ENCODE results near the gene CTSA. TPM values are rescaled to one million over a fixed set of nuclear protein-coding genes. Genes with fewer than 3 reads are reported as not detected.

Gene CTSA
- total RNA-seq, 2 donors from 2014 or later: 121 to 200 TPM

- peaks cover 27% of the 10 kb centered on the region for H3K4me1 Mint-ChIP-seq
- peak overlapping the region; percentile 97 for H3K4me3 Mint-ChIP-seq
- ATAC-seq (peak; percentile 2), DNase-seq (no peak)
- H3K9me3 ChIP-seq (ENCODE audit: control insufficient read depth, low read length, poor library complexity, severe bottlenecking): no peaks in the 10 kb centered on the region
- peaks cover 8% of the 10 kb centered on the region for H3K36me3 Mint-ChIP-seq (ENCODE audit: low read depth)
- peak overlapping the region; percentile 97 for H3K27ac Mint-ChIP-seq
- H3K27me3 Mint-ChIP-seq: no peaks in the 10 kb centered on the region
Observed at GRCh38 chr20:45935416-45936046, 44.4 kb downstream of the CTSA start.

- H3K9me3 ChIP-seq (ENCODE audit: control insufficient read depth, low read length, poor library complexity, severe bottlenecking): no peaks in the 10 kb centered on the region
- Mint-ChIP-seq H3K27me3 (no peaks in the 10 kb centered on the region), H3K4me3 (peak overlapping the region; percentile 77), H3K36me3 (ENCODE audit: low read depth) (peaks cover 8% of the 10 kb centered on the region), H3K27ac (peak overlapping the region; percentile 92), H3K4me1 (peaks cover 27% of the 10 kb centered on the region)
- ATAC-seq: no peak
- no peak for DNase-seq
Observed at GRCh38 chr20:45937765-45938164, 46.6 kb downstream of the CTSA start.

- no peak for DNase-seq
- ATAC-seq: no peak
- no peaks in the 10 kb centered on the region for H3K27me3 Mint-ChIP-seq
- peaks cover 8% of the 10 kb centered on the region for H3K36me3 Mint-ChIP-seq (ENCODE audit: low read depth)
- H3K9me3 ChIP-seq (ENCODE audit: control insufficient read depth, low read length, poor library complexity, severe bottlenecking): no peaks in the 10 kb centered on the region
- peak overlapping the region; percentile 92 for H3K27ac Mint-ChIP-seq
- peaks cover 27% of the 10 kb centered on the region for H3K4me1 Mint-ChIP-seq
- H3K4me3 Mint-ChIP-seq: no peak overlapping the region
Observed at GRCh38 chr20:45938727-45939438, 47.7 kb downstream of the CTSA start.

GRCh38 chr20:45940053-45940452, 48.9 kb downstream of the CTSA start:
- H3K27me3 Mint-ChIP-seq: no peaks in the 10 kb centered on the region
- peaks cover 6% of the 10 kb centered on the region for H3K36me3 Mint-ChIP-seq (ENCODE audit: low read depth)
- H3K27ac Mint-ChIP-seq: no peak overlapping the region
- DNase-seq (no peak), ATAC-seq (no peak)
- no peak overlapping the region for H3K4me3 Mint-ChIP-seq
- peaks cover 26% of the 10 kb centered on the region for H3K4me1 Mint-ChIP-seq
- no peaks in the 10 kb centered on the region for H3K9me3 ChIP-seq (ENCODE audit: control insufficient read depth, low read length, poor library complexity, severe bottlenecking)

GRCh38 chr20:45940469-45940868, 49.3 kb downstream of the CTSA start:
- Mint-ChIP-seq H3K4me1 (peaks cover 24% of the 10 kb centered on the region), H3K27ac (no peak overlapping the region), H3K4me3 (no peak overlapping the region), H3K36me3 (ENCODE audit: low read depth) (peaks cover 6% of the 10 kb centered on the region), H3K27me3 (no peaks in the 10 kb centered on the region)
- ATAC-seq (no peak), DNase-seq (no peak)
- no peaks in the 10 kb centered on the region for H3K9me3 ChIP-seq (ENCODE audit: control insufficient read depth, low read length, poor library complexity, severe bottlenecking)

GRCh38 chr20:45943613-45944012, 52.5 kb downstream of the CTSA start:
- Mint-ChIP-seq H3K27me3 (no peaks in the 10 kb centered on the region), H3K27ac (peak overlapping the region; percentile 67), H3K4me1 (peaks cover 14% of the 10 kb centered on the region), H3K4me3 (no peak overlapping the region), H3K36me3 (ENCODE audit: low read depth) (peaks cover 4% of the 10 kb centered on the region)
- DNase-seq (no peak), ATAC-seq (no peak)
- no peaks in the 10 kb centered on the region for H3K9me3 ChIP-seq (ENCODE audit: control insufficient read depth, low read length, poor library complexity, severe bottlenecking)

DNA sequence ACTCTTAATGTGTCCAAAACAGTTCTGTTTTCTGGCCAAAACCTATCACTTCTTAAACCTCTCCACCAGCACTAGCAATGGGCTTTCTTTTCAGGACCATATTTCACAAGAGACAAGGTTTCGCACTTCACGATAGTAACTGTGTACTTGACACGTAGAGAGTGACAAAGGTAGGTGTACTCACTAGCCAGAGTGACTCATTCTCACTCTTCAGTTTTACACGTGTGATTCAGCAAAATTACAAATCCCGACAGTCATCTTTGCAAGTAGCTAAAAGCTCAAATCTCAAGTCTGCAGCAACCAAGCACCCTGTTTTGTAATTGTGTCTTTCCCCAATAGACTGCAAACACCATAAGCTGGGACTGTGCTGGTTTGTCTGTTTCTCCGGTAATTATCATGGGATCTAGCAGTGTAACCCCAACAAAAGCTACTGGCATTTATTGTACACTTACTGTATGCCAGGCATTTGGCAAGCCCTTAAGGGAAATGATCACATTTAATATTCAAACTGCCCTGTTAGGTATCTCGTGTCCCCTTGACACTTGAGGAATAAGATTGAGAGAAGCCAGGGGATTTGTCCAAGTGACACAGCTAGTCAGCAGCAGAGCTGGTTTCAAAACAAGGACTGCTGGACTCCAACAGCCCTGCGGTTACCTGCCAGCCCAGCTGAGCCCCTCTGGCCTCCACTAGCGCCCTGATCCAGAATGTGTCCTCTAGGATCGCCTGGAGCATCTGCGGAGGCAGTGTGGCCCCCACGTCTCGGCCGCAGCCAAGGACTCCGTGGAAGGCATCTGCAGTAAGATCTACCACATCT, 53.2 kb downstream of the CTSA start:
- Mint-ChIP-seq H3K4me3 (no peak overlapping the region), H3K27me3 (no peaks in the 10 kb centered on the region), H3K36me3 (ENCODE audit: low read depth) (peaks cover 4% of the 10 kb centered on the region), H3K27ac (peak overlapping the region; percentile 67), H3K4me1 (peaks cover 13% of the 10 kb centered on the region)
- ATAC-seq (no peak), DNase-seq (no peak)
- H3K9me3 ChIP-seq (ENCODE audit: control insufficient read depth, low read length, poor library complexity, severe bottlenecking): no peaks in the 10 kb centered on the region

DNA sequence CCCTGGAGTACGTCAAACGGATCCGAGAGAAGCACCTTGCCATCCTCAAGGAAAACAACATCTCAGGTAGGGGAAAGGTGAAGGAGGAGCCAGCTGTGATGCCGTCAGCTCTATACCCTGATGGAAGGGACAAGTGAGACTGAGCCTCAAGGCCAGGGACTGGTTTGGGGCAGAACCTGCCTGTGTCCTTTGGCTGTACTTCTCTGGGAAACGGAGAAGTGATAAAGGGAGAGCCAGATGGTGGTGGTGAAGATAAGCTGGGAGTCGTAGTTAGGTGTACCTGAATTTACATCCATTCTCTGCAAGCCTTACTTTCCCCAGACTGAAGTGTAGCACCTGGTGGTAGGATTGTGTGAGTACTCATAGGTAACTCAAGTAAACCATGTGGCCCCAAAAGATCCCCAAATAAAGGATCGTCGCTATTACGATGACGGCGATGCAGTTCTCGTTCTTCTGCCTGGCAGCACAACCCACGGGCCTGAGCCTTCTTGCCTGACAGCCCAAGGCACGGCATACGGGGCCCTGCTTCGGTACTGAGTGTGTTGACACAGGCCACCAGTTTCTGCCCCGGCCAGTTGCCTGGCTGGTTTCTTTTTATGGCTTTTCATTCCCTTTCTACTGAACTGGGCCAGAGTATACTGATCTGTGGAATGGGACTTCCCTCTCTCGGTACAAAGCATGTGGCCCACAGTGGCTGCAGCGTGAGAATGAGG, 54.0 kb downstream of the CTSA start:
- H3K27me3 Mint-ChIP-seq: no peaks in the 10 kb centered on the region
- H3K4me1 Mint-ChIP-seq: peaks cover 10% of the 10 kb centered on the region
- peak overlapping the region; percentile 77 for H3K27ac Mint-ChIP-seq
- H3K36me3 Mint-ChIP-seq (ENCODE audit: low read depth): no peaks in the 10 kb centered on the region
- no peaks in the 10 kb centered on the region for H3K9me3 ChIP-seq (ENCODE audit: control insufficient read depth, low read length, poor library complexity, severe bottlenecking)
- ATAC-seq (no peak), DNase-seq (no peak)
- H3K4me3 Mint-ChIP-seq: no peak overlapping the region

DNA sequence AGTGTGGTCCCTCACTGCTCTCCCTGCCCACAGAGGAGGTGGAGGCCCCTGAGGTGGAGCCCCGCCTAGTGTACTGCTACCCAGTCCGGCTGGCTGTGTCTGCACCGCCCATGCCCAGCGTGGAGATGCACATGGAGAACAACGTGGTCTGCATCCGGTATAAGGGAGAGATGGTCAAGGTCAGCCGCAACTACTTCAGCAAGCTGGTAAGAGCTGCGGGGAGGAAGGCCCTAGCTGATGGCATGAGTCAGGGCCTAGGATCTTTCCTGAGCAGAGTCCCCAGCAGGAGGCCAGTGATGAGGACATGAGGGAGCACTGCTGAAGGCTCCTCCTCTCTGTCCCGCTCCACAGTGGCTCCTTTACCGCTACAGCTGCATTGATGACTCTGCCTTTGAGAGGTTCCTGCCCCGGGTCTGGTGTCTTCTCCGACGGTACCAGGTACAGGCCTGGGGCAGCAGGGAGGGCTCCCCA, 54.6 kb downstream of the CTSA start:
- no peaks in the 10 kb centered on the region for H3K36me3 Mint-ChIP-seq (ENCODE audit: low read depth)
- DNase-seq (no peak), ATAC-seq (peak; percentile 5)
- H3K27me3 Mint-ChIP-seq: no peaks in the 10 kb centered on the region
- peak overlapping the region; percentile 25 for H3K4me3 Mint-ChIP-seq
- H3K9me3 ChIP-seq (ENCODE audit: control insufficient read depth, low read length, poor library complexity, severe bottlenecking): no peaks in the 10 kb centered on the region
- H3K27ac Mint-ChIP-seq: peak overlapping the region; percentile 77
- H3K4me1 Mint-ChIP-seq: peaks cover 10% of the 10 kb centered on the region

- no peak for DNase-seq
- Mint-ChIP-seq H3K4me1 (peaks cover 10% of the 10 kb centered on the region), H3K27me3 (no peaks in the 10 kb centered on the region), H3K27ac (peak overlapping the region; percentile 77), H3K36me3 (ENCODE audit: low read depth) (no peaks in the 10 kb centered on the region), H3K4me3 (no peak overlapping the region)
- peak; percentile 52 for ATAC-seq
- no peaks in the 10 kb centered on the region for H3K9me3 ChIP-seq (ENCODE audit: control insufficient read depth, low read length, poor library complexity, severe bottlenecking)
Observed at GRCh38 chr20:45946149-45946970, 55.2 kb downstream of the CTSA start.

DNA sequence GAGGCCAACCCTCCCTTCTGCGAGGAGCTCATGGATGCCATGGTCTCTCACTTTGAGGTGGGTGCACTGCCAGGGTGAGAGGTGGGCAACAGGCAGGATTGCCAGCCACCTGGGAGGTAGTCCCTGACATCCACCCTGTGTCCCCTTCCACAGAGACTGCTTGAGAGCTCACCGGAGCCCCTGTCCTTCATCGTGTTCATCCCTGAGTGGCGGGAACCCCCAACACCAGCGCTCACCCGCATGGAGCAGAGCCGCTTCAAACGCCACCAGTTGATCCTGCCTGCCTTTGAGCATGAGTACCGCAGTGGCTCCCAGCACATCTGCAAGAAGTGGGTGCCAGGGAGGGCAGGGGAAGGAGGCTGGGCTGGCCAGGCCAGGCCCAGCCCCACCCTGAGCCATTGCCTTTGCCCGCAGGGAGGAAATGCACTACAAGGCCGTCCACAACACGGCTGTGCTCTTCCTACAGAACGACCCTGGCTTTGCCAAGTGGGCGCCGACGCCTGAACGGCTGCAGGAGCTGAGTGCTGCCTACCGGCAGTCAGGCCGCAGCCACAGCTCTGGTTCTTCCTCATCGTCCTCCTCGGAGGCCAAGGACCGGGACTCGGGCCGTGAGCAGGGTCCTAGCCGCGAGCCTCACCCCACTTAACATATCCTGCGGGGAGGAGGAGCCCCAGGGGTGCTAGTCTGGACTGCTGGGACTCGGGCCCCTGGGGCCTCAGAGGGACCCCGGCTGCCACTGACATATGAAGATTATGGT, 56.2 kb downstream of the CTSA start:
- ATAC-seq (no peak), DNase-seq (no peak)
- H3K9me3 ChIP-seq (ENCODE audit: control insufficient read depth, low read length, poor library complexity, severe bottlenecking): no peaks in the 10 kb centered on the region
- no peaks in the 10 kb centered on the region for H3K36me3 Mint-ChIP-seq (ENCODE audit: low read depth)
- H3K4me1 Mint-ChIP-seq: peaks cover 18% of the 10 kb centered on the region
- H3K27me3 Mint-ChIP-seq: no peaks in the 10 kb centered on the region
- no peak overlapping the region for H3K4me3 Mint-ChIP-seq
- H3K27ac Mint-ChIP-seq: peak overlapping the region; percentile 80

Measured in T-helper 17 cell (primary cell).